GM19463 (cell line): Measurements from ENCODE around the gene MPND.

Source experiments
- ATAC-seq: cut with Tn5 transposase; IDR thresholded peaks from one replicate; pipeline ENCODE4 v1.9.1; 2021; ENCODE audit warnings: mild to moderate bottlenecking, moderate library complexity; ENCODE audit not compliant: unreplicated experiment

Gene MPND, protein sequence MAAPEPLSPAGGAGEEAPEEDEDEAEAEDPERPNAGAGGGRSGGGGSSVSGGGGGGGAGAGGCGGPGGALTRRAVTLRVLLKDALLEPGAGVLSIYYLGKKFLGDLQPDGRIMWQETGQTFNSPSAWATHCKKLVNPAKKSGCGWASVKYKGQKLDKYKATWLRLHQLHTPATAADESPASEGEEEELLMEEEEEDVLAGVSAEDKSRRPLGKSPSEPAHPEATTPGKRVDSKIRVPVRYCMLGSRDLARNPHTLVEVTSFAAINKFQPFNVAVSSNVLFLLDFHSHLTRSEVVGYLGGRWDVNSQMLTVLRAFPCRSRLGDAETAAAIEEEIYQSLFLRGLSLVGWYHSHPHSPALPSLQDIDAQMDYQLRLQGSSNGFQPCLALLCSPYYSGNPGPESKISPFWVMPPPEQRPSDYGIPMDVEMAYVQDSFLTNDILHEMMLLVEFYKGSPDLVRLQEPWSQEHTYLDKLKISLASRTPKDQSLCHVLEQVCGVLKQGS

GRCh38 chr19:4343370-4344307 is at the start of gene MPND:
Gene MPND, plus strand, starts transcription at chr19:4343562. Its CDS starts 32 bp downstream, at chr19:4343594.
- ATAC-seq: peak; percentile 57

- ATAC-seq: no peak
Observed at GRCh38 chr19:4294389-4294788, 49.0 kb upstream of the MPND start.

GRCh38 chr19:4295972-4296771 is 47.2 kb upstream of the MPND start:
- ATAC-seq: no peak

DNA sequence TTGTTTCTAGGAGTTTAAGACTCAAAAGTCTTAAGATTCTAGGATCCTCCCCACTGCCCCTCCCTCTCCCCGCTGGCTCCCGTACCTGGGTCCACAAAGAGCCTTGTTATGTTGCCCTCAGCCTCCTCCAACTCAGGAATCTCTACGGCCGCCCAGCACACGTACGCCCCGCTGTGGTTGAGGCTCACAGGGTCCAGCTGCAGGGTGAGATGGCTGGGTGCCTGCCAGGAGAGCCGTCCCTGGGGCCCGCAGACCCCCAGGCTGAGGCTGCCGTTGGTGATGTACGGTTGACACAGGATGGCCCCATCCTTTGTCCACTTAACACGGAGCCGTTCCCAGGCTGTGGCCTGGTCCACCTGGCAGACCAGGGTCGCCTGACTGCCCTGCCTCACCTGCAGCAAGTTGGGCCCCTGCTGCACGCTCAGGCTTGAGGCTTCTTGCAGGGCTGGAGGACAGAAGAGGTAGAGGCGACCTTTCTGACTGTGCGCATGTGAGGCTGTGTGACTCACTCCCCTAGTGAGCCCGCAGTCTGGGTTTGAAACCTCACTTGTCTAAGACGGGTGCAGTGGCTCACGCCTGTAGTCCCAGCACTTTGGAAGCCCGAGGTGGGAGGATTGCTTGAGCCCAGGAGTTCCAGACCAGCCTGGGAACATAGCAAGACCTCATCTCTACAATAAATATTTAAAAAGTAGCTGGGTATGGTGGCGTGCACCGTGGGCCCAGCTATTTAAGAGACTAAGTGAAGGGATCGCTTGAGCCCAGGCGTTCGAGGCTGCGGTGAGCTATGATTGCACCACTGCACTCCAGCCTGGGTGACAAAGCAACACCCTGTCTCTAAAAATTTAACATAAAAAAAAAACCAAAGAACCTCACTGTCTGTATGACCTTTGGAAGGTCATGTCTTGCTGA is 45.2 kb upstream of the MPND start:
- no peak for ATAC-seq

GRCh38 chr19:4298810-4299550 is 44.4 kb upstream of the MPND start:
- ATAC-seq: no peak

- ATAC-seq: no peak
Observed at GRCh38 chr19:4300589-4300988, 42.8 kb upstream of the MPND start.

DNA sequence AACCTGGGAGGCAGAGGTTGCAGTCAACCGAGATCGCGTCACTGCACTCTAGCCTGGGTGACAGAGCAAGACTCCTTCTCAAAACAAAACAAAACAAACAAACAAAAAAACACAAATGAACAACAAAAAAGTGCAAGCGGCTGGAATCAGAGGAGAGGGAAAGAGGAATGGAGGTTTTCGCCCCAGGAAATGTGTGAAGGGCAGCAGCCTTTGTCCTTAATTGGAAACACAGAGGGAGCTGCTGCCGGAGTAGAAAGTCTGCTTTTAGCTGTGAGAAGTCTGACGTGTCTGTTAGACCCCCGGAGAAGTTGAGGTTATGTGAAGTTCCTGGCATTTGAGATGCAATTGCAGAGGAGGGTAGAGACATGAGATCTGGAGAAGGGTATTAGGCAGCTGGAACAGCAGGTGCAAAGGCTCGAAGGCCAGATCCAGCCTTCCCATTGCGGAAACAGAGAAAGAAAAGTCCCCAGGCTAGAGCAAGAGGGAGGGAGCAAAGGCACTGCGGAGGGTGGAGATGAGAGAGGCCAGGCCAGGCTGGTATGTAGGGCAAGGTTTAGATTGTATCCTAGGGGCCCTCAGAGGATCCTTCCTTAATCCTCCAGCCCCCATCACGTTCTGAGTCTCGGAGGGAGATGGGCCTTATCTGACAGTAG is 41.6 kb upstream of the MPND start:
- no peak for ATAC-seq

- ATAC-seq: no peak
Observed at GRCh38 chr19:4302243-4302640, 41.1 kb upstream of the MPND start, which contains the start of gene TMIGD2. Gene TMIGD2, minus strand, starts transcription at chr19:4302389. Its CDS starts 4 bp downstream, at chr19:4302385.

- no peak for ATAC-seq
Observed at GRCh38 chr19:4303819-4304537, 39.4 kb upstream of the MPND start.

- ATAC-seq: no peak
Observed at GRCh38 chr19:4304538-4305256, 38.7 kb upstream of the MPND start, which contains the start of gene FSD1. Gene FSD1, plus strand, starts transcription at chr19:4304598. Its CDS starts 149 bp downstream, at chr19:4304747.

GRCh38 chr19:4305257-4305612 is 38.1 kb upstream of the MPND start:
- ATAC-seq: no peak

DNA sequence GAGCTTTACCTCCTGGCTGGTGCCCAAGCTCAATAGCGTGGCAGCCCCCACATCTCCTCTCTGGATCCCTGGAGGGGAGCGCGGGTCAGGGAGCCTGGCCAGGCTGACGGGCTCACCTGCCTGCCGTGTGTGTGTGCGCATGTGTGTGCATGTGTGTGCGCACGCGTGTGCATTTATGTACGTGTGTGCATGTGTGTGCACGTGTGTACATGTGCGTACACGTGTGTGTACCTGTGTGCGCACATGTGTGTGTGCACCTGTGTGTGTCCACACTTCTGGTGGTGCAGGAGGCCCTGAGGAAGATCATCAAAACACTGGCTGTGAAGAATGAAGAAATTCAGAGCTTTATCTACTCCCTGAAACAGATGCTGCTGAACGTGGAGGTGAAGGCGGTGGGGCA is 37.7 kb upstream of the MPND start:
- no peak for ATAC-seq

DNA sequence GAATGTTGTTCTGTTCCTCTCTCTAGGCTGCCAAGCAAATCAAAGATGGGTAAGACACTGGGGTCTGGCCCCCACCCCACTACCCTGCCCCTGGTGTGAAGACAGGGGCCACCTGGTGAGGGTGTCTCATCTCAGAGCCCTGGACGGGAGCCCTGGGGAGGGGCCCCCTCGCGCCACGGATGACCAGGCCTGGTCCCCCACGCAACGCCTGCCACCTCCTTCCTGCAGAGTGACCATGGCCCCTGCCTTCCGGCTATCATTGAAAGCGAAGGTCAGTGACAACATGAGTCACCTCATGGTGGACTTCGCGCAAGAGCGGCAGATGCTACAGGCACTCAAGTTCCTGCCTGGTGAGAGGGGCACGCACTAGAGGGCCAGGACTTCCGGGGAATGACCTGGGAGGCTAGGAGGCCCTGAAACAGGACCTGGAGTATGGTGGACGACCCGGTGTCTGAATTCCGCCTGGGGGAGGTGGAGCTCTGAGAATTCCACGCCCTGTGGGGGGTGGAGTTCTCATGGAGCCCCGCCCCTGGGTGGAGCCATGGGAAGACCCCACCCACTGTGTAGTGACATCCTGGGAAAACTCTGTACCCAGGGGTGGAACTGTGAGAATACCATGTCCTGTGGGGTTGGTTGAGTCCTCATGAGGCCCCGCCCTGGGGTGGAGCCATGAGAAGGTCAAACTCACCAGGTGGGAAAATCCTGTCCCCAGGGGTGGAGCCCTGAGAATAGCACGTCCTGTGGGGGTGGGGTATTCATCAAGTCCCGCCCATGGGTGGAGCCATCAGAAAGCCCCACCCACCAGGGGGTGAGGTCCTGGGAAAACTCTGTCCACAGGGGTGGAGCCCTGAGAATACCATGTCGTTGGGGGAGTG is 32.9 kb upstream of the MPND start:
- no peak for ATAC-seq

- no peak for ATAC-seq
Observed at GRCh38 chr19:4313847-4314490, 29.4 kb upstream of the MPND start.

DNA sequence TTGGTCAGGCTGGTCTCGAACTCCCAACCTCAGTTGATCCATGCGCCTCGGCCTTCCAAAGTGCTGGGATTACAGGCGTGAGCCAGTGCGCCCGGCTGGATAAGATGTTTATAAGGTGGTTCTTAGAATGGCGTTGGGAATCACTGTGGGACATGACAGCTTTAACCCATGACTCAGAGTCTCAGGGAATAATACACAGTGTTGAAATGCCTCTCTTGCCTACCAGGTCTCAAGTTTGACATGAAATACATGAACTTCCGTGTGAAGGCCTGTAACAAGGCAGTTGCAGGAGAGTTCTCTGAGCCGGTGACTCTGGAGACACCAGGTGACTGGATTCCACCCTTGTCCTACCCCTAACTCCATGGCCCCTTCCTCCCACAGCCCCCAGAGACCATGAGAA is 26.4 kb upstream of the MPND start:
- ATAC-seq: no peak

DNA sequence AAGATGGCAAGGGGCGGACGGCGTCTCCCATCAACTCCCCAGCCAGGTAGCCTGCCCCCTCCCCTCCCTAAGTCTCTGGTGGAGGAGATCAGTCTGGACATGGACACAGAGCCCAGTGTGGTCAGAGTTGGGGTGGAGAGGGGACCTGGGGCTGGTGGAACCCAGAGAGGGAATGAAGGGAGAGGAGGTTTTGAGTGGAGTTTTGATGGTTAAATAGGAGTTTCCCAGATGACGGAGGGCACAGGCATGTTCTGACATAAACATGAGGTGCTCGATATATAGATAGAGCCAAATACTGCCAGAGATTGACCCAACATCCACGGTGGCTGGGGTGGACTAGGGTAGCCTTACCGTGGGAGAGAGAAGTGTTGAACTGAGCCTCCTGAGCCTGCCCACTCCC is 24.9 kb upstream of the MPND start:
- ATAC-seq: no peak
